Measurements from ENCODE around the gene RTL10.
"Not testable (repeated sequence)": the region's sequence is repeated elsewhere in the genome, so short reads cannot be mapped to it uniquely, and the experiment has no call there.

Gene RTL10

DNA sequence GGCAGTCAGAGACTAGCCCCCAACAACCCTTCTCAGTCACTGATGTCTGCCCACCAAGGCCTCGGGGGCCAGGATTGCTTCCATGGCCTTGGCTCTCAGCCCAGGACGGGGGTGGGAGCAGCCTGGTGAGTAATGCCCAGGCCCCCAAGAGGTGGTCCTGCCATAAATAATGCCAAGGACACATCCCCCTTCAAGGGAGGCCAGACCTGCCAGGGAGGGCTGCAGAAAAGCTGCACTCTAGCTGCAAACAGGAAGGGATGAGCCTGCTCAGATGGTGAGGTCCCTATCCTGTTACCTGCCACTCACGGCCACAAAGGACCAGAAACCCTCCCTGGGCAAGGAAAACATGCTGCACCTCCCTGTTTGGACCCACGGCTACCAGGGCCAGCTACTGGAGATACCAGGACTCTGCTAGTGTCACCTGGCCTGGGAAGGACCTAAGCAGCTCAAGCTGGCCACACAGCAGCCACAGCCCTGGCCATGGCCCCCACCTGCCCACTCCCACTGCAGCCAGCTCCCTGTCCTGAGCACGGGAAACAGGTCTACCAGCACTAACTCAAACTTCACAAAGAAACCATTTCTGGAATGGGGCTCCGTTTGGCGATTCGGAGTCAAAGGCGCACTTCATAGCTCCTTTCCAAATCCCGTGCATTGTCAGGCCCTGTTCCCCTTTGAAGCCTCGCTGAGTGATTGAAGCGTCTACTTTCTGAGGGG lies 12.1 kb downstream of the RTL10 start:
- no peak for DNase-seq

DNA sequence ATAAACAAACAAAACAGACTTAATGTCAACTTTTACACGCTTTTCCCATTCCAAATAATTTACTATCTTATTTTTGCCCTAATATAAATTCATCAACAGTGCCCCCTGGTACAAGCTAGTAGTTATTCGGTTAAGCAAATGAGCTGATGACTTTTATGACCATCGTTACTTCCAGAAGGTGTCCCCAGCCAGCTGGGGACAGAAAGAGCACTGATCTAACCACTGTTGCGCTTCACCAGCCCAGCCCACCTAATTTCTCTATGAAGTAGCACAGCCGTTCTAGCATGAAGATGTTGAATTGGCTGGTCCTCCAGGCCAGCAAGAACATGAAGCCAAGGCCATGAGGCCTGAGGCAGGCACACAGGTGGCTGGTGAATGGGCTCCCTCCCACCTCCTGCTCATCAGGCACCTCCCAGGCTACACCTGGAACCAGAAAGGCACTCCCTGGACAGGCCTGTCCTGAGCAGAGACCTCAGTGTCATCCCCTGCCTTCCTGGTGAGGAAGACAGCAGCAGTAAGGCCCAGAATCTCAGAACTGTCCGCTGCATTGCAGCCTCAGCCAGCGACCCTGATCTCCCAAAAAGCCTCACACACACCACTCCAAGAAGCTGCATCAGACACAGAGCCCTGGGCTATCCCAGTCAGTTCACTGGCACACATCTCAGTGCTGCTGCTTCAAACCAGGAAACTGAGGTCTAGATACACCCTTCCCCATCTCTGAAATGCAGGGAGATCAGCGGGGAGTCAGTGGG lies 12.9 kb downstream of the RTL10 start:
- DNase-seq: no peak

DNA sequence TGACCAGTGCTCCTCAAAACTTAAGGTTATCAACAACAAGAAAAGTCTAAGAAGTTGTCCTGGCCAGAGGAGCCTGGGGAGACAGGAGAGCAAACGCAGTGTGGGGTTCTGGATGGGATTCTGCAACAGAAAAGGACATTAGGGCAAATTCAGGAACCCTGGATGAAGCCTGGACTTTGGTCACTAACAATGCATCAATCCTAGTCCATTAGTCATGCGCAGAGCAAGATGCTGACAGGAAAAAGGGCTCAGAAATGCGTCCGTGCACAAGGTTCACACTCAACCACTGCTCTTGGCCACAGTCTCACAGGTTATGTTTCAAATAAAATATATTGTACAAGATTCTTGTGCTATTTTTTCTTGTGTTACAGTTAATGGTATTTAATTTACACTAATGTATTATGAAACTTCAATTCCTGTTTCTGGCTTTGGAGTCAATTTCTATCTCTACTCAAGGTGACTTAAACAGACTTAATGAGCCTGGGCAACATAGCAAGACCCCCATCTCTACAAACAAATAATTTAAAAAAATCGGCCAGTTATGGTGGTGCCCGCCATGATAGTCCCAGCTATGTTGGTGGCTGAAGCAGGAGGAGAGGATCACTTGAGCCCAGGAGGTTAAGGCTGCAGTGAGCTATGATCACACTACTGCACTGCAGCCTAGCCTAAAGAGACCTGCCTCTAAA lies 13.6 kb downstream of the RTL10 start:
- DNase-seq: no peak

GRCh38 chr22:19840059-19840458 lies 14.6 kb downstream of the RTL10 start:
- DNase-seq: no peak

DNA sequence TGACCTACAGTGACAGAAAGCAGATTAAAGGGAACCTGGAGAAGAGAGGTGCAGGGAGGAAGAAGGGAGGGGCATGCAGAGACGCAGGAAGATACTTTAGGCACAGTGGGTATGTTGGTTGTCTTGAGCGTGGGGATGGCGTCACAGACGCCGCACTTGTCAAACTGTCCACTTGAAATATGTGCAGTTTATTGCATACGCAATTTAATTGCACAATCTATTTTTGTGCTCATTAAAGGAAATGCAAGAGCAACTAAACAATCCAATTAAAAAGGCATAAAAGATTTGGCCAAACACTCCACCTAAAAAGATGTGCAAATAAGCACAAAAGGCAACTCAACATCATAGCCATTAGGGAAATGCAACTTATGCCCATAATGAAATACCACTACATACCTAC lies 16.8 kb downstream of the RTL10 start:
- no peak for DNase-seq

- no peak for DNase-seq
Measured at GRCh38 chr22:19836512-19836911, 18.2 kb downstream of the RTL10 start.

GRCh38 chr22:19834599-19834998 lies 20.1 kb downstream of the RTL10 start:
- no peak for DNase-seq

DNA sequence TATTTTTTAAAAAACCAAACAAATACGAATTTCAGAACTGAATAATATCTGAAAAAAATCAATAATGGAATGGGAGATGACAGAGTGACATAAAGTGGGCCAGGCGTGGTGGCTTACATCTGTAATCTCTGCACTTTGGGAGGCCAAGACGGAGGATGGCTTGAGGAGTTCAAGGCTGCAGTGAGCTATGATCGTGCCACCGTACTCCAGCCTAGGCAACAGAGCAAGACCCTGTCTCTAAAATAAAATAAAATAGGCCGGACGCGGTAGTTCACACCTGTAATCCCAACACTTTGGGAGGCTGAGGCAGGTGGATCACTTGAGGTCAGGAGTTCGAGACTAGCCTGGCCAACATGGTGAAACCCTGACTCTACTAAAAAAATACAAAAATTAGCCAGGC lies 21.3 kb downstream of the RTL10 start:
- not testable (repeated sequence) for DNase-seq

DNA sequence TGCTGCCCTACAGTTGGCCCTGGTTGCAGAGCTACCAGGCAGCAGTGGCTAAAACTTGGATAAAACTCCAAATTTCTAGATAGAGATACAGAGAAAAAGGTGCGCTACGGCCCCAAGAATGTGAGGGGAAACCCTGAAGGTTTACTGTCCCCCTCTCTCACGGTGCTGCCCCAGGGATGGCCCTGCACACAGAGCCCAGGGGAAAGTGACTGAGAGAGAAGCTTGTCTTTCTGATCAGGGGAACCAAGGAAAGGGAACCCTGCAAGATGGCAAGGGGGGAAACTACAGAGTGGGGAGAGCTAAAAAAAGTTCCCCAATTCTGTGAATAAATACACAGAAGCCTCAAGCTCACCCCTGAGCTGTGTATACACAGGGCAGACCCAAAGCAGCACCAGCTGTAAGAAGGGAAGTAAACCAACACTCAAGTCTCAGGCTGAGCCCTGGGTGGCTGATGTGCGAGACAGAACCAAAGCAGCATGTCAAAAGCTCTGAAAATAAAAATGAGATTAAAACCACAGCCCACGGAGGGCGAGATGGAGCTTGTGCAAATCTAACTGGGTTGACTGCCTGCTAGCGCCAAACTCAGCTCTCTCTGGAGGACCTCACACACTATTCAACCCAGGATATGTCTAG lies 22.1 kb downstream of the RTL10 start:
- no peak for DNase-seq

- DNase-seq: not testable (repeated sequence)
Measured at GRCh38 chr22:19831979-19832378, 22.7 kb downstream of the RTL10 start.

DNA sequence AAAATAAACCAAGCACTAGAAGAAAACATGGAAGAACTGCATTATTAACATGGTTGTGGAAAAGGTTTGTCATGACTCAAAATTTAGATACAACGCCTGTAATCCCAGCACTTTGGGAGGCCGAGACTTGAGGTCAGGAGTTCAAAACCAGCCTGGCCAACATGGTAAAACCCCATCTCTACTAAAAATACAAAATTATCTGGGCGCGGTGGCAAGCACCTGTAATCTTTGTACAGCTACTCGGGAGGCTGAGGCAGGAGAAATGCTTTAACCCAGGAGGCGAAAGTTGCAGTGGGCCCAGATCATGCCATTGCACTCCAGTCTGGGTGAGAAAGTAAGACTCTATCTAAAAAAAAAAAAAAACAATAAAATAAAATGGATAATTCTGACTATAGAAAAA lies 23.7 kb downstream of the RTL10 start:
- no peak for DNase-seq

DNA sequence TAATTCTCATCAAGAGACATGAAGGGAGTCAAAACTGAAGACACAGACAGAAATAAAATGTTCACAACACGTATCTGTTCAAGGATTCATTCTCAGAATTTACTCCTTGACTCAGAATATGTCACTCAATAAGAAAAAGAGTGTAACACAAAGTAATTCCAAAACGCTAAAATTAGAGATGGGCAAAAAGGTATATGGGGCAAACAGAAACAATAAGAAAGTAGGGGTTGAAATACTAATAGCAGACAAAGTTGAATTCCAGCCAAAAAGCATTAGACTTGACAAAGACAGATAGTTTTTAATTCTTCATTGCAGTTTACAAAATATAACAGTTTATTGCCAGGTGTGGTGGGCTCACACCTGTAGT lies 26.7 kb downstream of the RTL10 start:
- no peak for DNase-seq

DNA sequence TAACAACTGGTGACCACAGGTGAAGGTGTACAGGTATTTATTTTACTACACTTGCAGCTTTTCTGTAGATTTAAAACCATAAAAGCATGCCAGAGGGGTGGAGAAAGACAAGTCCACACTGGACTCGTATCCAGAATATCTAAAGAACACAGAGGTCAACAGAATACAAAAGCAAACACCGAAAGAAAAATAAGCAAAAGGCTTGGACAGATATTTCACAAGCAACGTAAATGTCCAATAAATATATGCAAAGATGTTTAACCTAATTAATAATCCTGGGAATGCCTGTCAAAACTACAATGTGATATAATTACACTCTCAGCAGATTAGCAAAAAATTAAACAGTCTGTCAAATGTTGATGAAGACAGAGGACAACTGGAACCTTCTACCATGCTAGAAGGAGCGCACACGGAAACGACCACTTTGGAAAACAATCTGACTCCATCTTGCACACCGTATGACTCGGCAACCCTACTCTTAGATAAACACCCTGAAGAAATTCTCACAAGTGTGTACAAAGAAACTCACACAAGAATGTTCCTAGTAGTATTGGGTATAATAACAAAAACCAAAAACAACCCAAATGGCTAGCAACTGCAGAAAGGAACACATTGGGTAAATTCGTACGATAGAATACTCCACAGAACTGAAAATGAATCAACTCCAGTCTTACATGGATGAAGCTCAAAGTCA lies 27.2 kb downstream of the RTL10 start:
- no peak for DNase-seq

- no peak for DNase-seq
Measured at GRCh38 chr22:19826619-19826950, 28.1 kb downstream of the RTL10 start.

DNA sequence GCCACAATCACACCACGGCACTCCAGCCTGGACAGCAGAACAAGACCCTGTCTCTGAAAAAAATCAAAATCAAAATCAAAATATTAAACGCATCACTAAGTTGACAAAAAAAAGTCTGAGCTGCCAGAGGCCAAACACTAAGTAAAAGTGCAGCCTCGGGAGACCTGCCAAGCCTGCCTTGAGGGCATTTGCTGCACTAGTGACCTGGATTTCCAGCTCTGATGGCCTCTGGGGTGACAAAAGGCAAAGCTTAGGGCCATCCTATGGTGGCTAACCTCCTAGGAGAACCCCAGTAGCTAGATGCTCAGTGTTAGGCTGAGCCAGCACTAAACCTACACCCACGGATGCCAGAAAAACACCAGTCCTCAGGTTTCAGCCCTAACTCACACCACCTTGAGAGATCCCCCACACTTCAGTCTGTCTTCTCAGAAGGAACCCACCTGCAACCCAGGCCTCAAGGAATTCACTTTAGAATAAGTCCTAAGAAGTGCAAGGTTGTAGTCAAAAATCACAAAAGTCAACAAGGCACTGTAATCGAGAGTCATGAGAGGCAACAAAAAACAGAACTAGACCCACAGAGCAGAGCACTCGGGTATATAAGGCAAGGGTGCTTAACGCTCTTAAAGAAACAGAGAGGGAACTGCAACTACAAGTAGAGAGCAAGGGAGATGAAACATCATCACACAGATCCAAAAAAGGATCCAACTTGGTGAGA lies 28.6 kb downstream of the RTL10 start:
- no peak for DNase-seq

DNA sequence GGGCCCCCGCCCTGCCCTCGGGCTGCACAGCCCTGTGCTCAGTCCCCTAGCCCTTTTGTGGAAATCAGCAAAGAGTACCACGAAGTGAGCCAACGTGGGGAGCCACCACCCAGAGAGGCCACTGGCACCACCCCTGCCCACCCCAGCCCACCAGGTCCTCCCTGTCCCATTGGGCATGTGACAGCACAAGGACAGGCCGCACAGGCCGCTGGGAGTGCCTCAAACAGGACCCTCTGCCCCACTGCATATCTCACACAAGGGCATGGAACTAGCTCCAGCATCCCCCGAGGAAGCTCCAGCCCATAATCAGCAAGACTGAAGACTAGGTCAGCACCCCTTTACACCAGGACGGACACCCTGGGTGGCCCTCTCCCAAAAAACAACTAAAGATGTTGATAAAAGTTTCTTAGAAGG lies 29.7 kb downstream of the RTL10 start:
- DNase-seq: no peak

- no peak for DNase-seq
Measured at GRCh38 chr22:19824212-19824925, 30.3 kb downstream of the RTL10 start.

DNA sequence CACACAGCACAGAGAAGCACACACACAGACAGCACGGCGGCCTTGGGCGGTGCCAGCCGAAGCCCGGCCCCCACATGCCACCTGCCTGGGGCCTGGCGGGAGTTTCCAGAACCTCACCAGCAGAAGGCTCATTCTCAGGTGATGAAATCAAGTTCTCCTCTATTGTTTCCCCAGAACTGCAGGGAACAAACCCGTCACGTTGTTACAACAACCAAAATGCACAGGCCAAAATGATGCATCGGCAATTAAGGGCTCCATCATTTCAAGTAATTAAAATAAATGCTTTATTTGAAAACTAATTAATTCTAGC lies 30.8 kb downstream of the RTL10 start:
- no peak for DNase-seq

DNA sequence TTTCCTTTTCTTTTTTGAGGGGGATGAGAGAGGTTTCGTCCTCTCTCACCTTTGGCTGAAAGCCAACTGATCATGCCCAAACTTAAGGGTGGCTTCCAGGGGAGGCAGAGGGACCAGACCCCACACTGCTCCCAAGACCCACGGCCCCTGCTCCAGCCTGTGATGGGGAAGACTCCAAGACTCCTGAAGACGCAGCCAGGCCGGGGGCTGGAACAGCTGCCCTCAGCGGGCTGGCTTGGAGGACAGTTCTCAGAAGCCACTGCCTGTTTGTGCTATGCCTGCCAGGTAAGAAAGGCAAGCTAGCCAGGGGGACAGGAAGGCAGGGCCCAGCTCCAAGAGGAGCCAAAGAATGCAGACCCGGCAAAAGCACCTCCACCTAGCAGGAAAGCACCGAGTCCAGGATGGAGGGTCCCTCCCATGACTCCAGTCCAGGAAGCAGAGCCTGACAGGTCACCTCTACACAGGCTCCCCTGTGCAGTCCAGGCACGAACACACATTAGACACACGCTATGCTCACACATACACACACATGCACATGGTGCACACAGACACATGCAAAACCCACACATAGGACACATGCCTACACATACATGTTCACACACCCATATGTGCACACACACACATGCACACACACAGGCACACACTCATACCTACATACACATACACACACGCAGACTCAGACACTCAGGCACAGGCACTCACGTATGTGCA lies 31.3 kb downstream of the RTL10 start:
- peak; percentile 1 for DNase-seq

DNA sequence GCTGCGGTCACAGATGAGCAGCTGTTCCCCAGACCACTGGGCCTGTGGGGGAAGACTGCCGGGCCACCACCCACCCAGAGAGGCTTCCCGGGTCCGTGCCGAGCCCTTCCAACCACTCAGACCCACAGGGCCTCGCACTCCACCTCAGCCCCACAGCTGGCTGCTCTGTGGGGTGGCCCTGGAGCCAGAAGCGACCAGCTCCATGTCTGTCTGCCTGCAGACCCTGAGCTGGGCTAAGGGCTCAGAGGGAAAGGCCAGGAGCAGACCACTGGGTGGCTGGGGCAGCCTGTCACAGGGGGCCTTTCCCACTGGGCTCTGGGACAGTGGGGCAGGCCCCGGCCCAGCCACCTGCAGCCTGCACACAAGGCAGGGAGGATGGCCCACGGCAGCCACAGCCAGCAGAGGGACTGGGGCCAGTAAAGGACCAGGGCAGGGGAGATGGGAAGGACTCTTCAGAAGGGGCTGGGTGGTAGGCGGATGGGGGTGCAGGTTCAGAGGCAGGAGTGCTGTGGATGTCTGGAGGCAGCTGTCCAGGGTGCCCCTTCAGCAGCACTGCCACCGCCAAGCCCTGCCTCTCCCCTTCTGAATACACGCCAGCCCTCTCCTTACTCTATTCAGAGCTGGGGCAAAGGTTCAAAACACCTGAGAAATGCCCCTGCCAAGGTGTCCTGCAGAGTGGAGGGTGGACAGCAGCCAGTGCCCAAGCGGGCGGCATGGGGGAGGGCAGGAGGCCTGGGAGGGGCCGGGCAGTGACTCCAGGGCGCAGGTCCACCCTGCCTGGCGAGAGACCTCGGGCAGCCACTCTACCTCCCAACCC lies 32.2 kb downstream of the RTL10 start:
- DNase-seq: peak; percentile 5

All from activated naive CD4-positive, alpha-beta T cell treated with anti-CD3 and anti-CD28 coated beads, Interleukin-2, amount 50 U/mL, for 16 hours (primary cell).